H9 (cell line): ENCODE measurements around the gene BCAS4. TPM values are rescaled to one million over a fixed set of nuclear protein-coding genes. Genes with fewer than 3 reads are reported as not detected.

Experiments used
- DNase-seq: peaks from one replicate; pipeline ENCODE4 v3.0.0-alpha.2; 2017
- H2AFZ ChIP-seq: one replicate; pipeline ENCODE4 v1.6.1; 2013; ENCODE audit warnings: mild to moderate bottlenecking, low read length, control low read depth, moderate library complexity
- H2AK5ac ChIP-seq: 2 replicates; pipeline ENCODE4 v1.6.1; 2013; ENCODE audit warnings: low read length, control low read depth, mixed read lengths; ENCODE audit not compliant: insufficient read length
- H2BK120ac ChIP-seq: one replicate; pipeline ENCODE4 v1.6.1; 2013; ENCODE audit warnings: low read depth, mild to moderate bottlenecking, low read length, control low read depth, inconsistent platforms; ENCODE audit not compliant: poor library complexity, severe bottlenecking
- H2BK12ac ChIP-seq: 2 replicates; pipeline ENCODE4 v1.6.1; 2013; ENCODE audit warnings: low read length, control low read depth, mixed read lengths, low read depth; ENCODE audit not compliant: insufficient read length
- H2BK15ac ChIP-seq: 2 replicates; pipeline ENCODE4 v1.6.1; 2013; ENCODE audit warnings: low read depth, low read length, control low read depth
- H2BK20ac ChIP-seq: one replicate; pipeline ENCODE4 v1.6.1; 2013; ENCODE audit warnings: low read depth, mild to moderate bottlenecking, low read length, control low read depth, inconsistent platforms; ENCODE audit not compliant: poor library complexity, severe bottlenecking
- H2BK5ac ChIP-seq: 2 replicates; pipeline ENCODE4 v1.6.1; 2013; ENCODE audit warnings: low read length, control low read depth, mixed read lengths; ENCODE audit not compliant: insufficient read length
- H3K14ac ChIP-seq: 2 replicates; pipeline ENCODE4 v1.6.1; 2013; ENCODE audit warnings: low read length, control low read depth; ENCODE audit not compliant: insufficient read depth
- H3K18ac ChIP-seq: 2 replicates; pipeline ENCODE4 v1.6.1; 2013; ENCODE audit warnings: low read depth, mild to moderate bottlenecking, mixed read lengths, low read length, control low read depth; ENCODE audit not compliant: insufficient read length
- H3K23ac ChIP-seq: 2 replicates; pipeline ENCODE4 v1.6.1; 2013; ENCODE audit warnings: low read length, control low read depth, mixed read lengths, low read depth; ENCODE audit not compliant: insufficient read length
- H3K23me2 ChIP-seq: 2 replicates; pipeline ENCODE4 v1.6.1; 2013; ENCODE audit warnings: low read depth, mild to moderate bottlenecking, mixed read lengths, low read length, control low read depth; ENCODE audit not compliant: insufficient read length, poor library complexity, severe bottlenecking
- H3K27ac ChIP-seq: 2 replicates; pipeline ENCODE4 v1.5.1; 2013; ENCODE audit warnings: low read length, control low read depth, mixed read lengths, low read depth; ENCODE audit not compliant: insufficient read length
- H3K27me3 ChIP-seq: 2 replicates; pipeline ENCODE4 v1.6.1; 2013; ENCODE audit warnings: low read length, control low read depth, inconsistent platforms; ENCODE audit not compliant: insufficient read depth
- H3K4ac ChIP-seq: 2 replicates; pipeline ENCODE4 v1.6.1; 2013; ENCODE audit warnings: low read depth, mild to moderate bottlenecking, control low read depth, inconsistent platforms, low read length, moderate library complexity
- H3K4me1 ChIP-seq: 2 replicates; pipeline ENCODE4 v1.6.1; 2013; ENCODE audit warnings: low read length, control low read depth, inconsistent platforms; ENCODE audit not compliant: insufficient read depth
- H3K4me2 ChIP-seq: 2 replicates; pipeline ENCODE4 v1.6.1; 2013; ENCODE audit warnings: low read length, control low read depth, mixed read lengths; ENCODE audit not compliant: insufficient read length, insufficient read depth
- H3K56ac ChIP-seq: 2 replicates; pipeline ENCODE4 v1.6.1; 2013; ENCODE audit warnings: low read depth, mild to moderate bottlenecking, mixed read lengths, low read length, control low read depth; ENCODE audit not compliant: insufficient read length
- H3K79me1 ChIP-seq: 2 replicates; pipeline ENCODE4 v1.6.1; 2013; ENCODE audit warnings: low read depth, mild to moderate bottlenecking, moderate library complexity, low read length, control low read depth, inconsistent platforms; ENCODE audit not compliant: insufficient read depth, poor library complexity, severe bottlenecking
- H3K79me2 ChIP-seq: 2 replicates; pipeline ENCODE4 v1.6.1; 2013; ENCODE audit warnings: low read length, control low read depth, inconsistent platforms; ENCODE audit not compliant: insufficient read depth
- H3K9ac ChIP-seq: 2 replicates; pipeline ENCODE4 v1.6.1; 2013; ENCODE audit warnings: low read length, control low read depth, mixed read lengths; ENCODE audit not compliant: insufficient read length; ENCODE audit errors: extremely low read depth
- H3K9me3 ChIP-seq: one replicate; pipeline ENCODE4 v1.6.1; 2013; ENCODE audit warnings: low read depth, low read length, inconsistent platforms; ENCODE audit not compliant: control insufficient read depth
- H3T11ph ChIP-seq: one replicate; pipeline ENCODE4 v1.6.1; 2013; ENCODE audit warnings: mild to moderate bottlenecking, low read length, control low read depth, inconsistent platforms
- H4K20me1 ChIP-seq: one replicate; pipeline ENCODE4 v1.6.1; 2013; ENCODE audit not compliant: control insufficient read depth, insufficient read length, insufficient read depth
- H4K5ac ChIP-seq: 2 replicates; pipeline ENCODE4 v1.6.1; 2013; ENCODE audit warnings: low read depth, mild to moderate bottlenecking, mixed read lengths, low read length, control low read depth; ENCODE audit not compliant: insufficient read length
- H4K8ac ChIP-seq: replicated peaks from 2 replicates; pipeline ENCODE4 v1.6.1; 2013; ENCODE audit warnings: low read length, control low read depth, mixed read lengths, low read depth; ENCODE audit not compliant: insufficient read length
- H4K91ac ChIP-seq: 2 replicates; pipeline ENCODE4 v1.6.1; 2013; ENCODE audit warnings: low read depth, mild to moderate bottlenecking, moderate library complexity, mixed read lengths, low read length, control low read depth; ENCODE audit not compliant: insufficient read length
- H3K27ac Mint-ChIP-seq, 3 experiments: 2 replicates in 2 of 3; 3 replicates in 1 of 3; pipeline ENCODE4 v1.8.0; 2020 to 2021; ENCODE audit warnings: mixed read lengths in 3 of 3, mild to moderate bottlenecking in 1 of 3, moderate library complexity in 1 of 3
- H3K27me3 Mint-ChIP-seq: 2 replicates; pipeline ENCODE4 v1.8.0; 2021; ENCODE audit warnings: low read depth, mild to moderate bottlenecking, moderate library complexity, mixed read lengths
- H3K36me3 Mint-ChIP-seq, 3 experiments: 2 replicates in 2 of 3; 3 replicates in 1 of 3; pipeline ENCODE4 v1.8.0; 2020 to 2021; ENCODE audit warnings: low read depth in 3 of 3, mixed read lengths in 3 of 3; ENCODE audit not compliant: insufficient read depth in 1 of 3
- H3K4me1 Mint-ChIP-seq, 2 experiments: 2 replicates each; pipeline ENCODE4 v1.8.0; 2020; ENCODE audit warnings: mixed read lengths in 2 of 2
- H3K4me3 Mint-ChIP-seq, 2 experiments: 2 replicates in 1 of 2; 3 replicates in 1 of 2; pipeline ENCODE4 v1.8.0; 2020 to 2021; ENCODE audit warnings: mild to moderate bottlenecking in 2 of 2, mixed read lengths in 2 of 2, moderate library complexity in 1 of 2
- H3K9me3 Mint-ChIP-seq, 2 experiments: 2 replicates in 1 of 2; 3 replicates in 1 of 2; pipeline ENCODE4 v1.8.0; 2020; ENCODE audit warnings: mild to moderate bottlenecking in 2 of 2, mixed read lengths in 2 of 2, moderate library complexity in 1 of 2
- WGBS: extraction: QIAGEN DNeasy Blood & Tissue Kit; methylation state at CpG from one replicate; pipeline ENCODE4 v1.1.7; 2013; ENCODE audit warnings: missing lambda C conversion rate, low lambda C conversion rate, mixed read lengths; ENCODE audit not compliant: insufficient read length; ENCODE audit errors: extremely low coverage; 5-methylcytosine and 5-hydroxymethylcytosine counted together
- total RNA-seq: library from RNA; stranded (reverse); gene quantifications from 2 replicates; pipeline ENCODE4 v1.2.1, GENCODE V29; 2021
- TF ChIP-seq, protein P1 (sequence below): fragments of 200-600 bp; sonication (generic); conservative IDR thresholded peaks from 3 replicates; pipeline ENCODE4 v1.8.0; 2021; ENCODE audit warnings: antibody characterized with exemption, mild to moderate bottlenecking

BCAS4 gene
- total RNA-seq, 1 experiment from 2014 or later = 16.9 TPM

DNA sequence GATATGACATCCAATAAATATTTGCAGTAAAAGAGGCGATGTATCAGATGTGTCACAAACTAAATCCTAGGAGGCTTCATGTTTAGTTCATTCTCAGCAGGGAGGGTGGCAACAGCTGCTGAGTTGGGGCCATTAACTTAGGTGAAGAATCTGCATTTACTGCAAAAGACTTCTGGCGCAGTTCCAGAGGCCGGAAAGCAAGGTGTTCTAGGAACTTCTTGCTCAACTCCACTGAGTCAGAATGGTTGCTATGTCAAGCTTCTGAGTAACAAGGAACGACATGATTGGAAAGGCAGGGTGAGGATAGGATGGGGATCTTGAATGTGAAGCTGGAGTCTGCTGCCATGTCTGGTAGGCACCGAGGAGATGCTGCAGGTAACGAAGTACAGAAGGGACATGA is 124.7 kb downstream of the BCAS4 start:
- WGBS = no CpG with 5 or more reads among the region's 6 CpGs
- Mint-ChIP-seq H3K27ac (peak overlapping the region in 1 of 3 experiments; percentile 50; a peak in 2 of 7 replicates), H3K4me3 (peak overlapping the region in 1 of 2 experiments; percentile 4; a peak in 2 of 5 replicates), H3K4me1 (peaks cover 50 to 68% of the 10 kb centered on the region in 2 experiments), H3K9me3 (no peaks in the 10 kb centered on the region), H3K36me3 (peaks cover 14 to 62% (median 51%) of the 10 kb centered on the region in 3 experiments; a peak in 6 of 7 replicates), H3K27me3 (no peaks in the 10 kb centered on the region)
- Histone ChIP-seq H2BK120ac (no peak overlapping the region), H3K79me2 (peaks cover 86% of the 10 kb centered on the region), H2BK15ac (no peak overlapping the region), H3K4me1 (peaks cover 4% of the 10 kb centered on the region; the same call in 1 of the 2 replicates), H3K23me2 (no peaks in the 10 kb centered on the region), H2AK5ac (no peak overlapping the region), H3K27ac (no peak overlapping the region), H4K5ac (no peak overlapping the region), H3K4ac (no peak overlapping the region), H2BK5ac (no peak overlapping the region), H2AFZ (no peak overlapping the region), H3T11ph (no peak overlapping the region), H3K79me1 (no peaks in the 10 kb centered on the region), H3K14ac (no peak overlapping the region), H3K18ac (no peak overlapping the region), H4K8ac (no peak overlapping the region), H3K56ac (no peak overlapping the region), H2BK12ac (no peak overlapping the region), H3K4me2 (no peak overlapping the region), H3K9me3 (no peaks in the 10 kb centered on the region), H3K27me3 (no peaks in the 10 kb centered on the region), H4K20me1 (no peaks in the 10 kb centered on the region), H3K23ac (no peak overlapping the region), H2BK20ac (no peak overlapping the region), H3K9ac (no peak overlapping the region), H4K91ac (no peak overlapping the region)
- TF ChIP-seq, protein P1, sequence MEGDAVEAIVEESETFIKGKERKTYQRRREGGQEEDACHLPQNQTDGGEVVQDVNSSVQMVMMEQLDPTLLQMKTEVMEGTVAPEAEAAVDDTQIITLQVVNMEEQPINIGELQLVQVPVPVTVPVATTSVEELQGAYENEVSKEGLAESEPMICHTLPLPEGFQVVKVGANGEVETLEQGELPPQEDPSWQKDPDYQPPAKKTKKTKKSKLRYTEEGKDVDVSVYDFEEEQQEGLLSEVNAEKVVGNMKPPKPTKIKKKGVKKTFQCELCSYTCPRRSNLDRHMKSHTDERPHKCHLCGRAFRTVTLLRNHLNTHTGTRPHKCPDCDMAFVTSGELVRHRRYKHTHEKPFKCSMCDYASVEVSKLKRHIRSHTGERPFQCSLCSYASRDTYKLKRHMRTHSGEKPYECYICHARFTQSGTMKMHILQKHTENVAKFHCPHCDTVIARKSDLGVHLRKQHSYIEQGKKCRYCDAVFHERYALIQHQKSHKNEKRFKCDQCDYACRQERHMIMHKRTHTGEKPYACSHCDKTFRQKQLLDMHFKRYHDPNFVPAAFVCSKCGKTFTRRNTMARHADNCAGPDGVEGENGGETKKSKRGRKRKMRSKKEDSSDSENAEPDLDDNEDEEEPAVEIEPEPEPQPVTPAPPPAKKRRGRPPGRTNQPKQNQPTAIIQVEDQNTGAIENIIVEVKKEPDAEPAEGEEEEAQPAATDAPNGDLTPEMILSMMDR = no peak
- no peak for DNase-seq
